Tibial artery (tissue), 4 donors: Measurements from ENCODE around the gene OPRL1.

Experiments used
- DNase-seq, 2 donors: peaks; one replicate each; pipeline ENCODE4 v3.0.0-alpha.2; 2019
- H3K27ac ChIP-seq, 2 donors: fragments of 200-600 bp; sonication (generic) in 1 of 2; 1 replicate in 1 of 2; 2 replicates in 1 of 2; pipeline ENCODE4 v1.5.1; 2018 to 2019; ENCODE audit warnings: mild to moderate bottlenecking in 1 of 2
- H3K27me3 ChIP-seq, 2 donors: fragments of 200-600 bp; sonication (generic) in 1 of 2; one replicate each; pipeline versions ENCODE4 v1.5.1 to v1.6.0; 2016 to 2019
- H3K36me3 ChIP-seq, 3 donors: fragments of 200-600 bp; sonication (generic) in 2 of 3; one replicate each; pipeline ENCODE4 v1.5.1; 2016 to 2019; ENCODE audit warnings: mild to moderate bottlenecking in 2 of 3
- H3K4me1 ChIP-seq, 4 donors: fragments of 200-600 bp; sonication (generic) in 2 of 4; 1 replicate in 3 of 4; 2 replicates in 1 of 4; pipeline ENCODE4 v1.5.1; 2016 to 2019
- H3K4me3 ChIP-seq, 2 donors: fragments of 200-600 bp; sonication (generic) in 1 of 2; 1 replicate in 1 of 2; 2 replicates in 1 of 2; pipeline ENCODE4 v1.5.1; 2018 to 2019; ENCODE audit warnings: mild to moderate bottlenecking in 2 of 2
- H3K9me3 ChIP-seq, 3 donors: fragments of 200-600 bp; sonication (generic) in 1 of 3; one replicate each; pipeline ENCODE4 v1.5.1; 2016 to 2019
- CTCF ChIP-seq, 2 experiments: fragments of 200-600 bp in 1 of 2; fragments of 450-650 bp in 1 of 2; IDR thresholded peaks; one replicate each; pipeline ENCODE4 v1.5.1; 2017 to 2019; ENCODE audit warnings: antibody characterized with exemption in 2 of 2, mild to moderate bottlenecking in 1 of 2, moderate library complexity in 1 of 2
- intact Hi-C: fragments of 100-400 bp; cut with DNase I; formaldehyde crosslinking; loops from one replicate; pipeline ENCODE4 v1.15.0; 2023; ENCODE audit warnings: low total_unique reads

Gene OPRL1

DNA sequence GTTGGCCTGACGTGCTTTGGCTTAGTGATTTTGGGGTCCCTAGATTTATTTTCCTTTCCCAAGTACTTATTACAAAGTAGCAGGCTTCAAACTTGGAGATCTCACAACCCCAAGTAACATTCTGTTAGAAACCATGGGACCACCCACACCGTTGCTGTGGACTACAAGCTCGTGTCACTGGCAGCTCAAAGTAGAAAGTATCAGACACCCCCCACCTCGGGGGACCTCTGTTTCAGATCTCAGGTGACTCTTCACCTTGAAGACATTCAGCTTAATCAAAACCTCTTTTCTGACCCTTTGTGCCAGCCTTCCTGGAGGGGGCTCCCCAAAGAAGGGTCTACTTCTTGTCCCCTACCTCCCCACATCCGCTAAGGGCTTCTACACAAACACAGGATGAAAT lies 68.7 kb downstream of the OPRL1 start:
- H3K4me1 ChIP-seq: no peaks in the 10 kb centered on the region
- no peaks in the 10 kb centered on the region for H3K36me3 ChIP-seq
- no peak overlapping the region for H3K27ac ChIP-seq
- DNase-seq: no peak
- intact Hi-C loops: no loop called here
- H3K27me3 ChIP-seq: peaks cover 0 to 47% of the 10 kb centered on the region in 2 donors
- peaks cover 0 to 8% (median 8%) of the 10 kb centered on the region in 3 donors for H3K9me3 ChIP-seq
- no peak for TF ChIP-seq CTCF (IDR thresholded peaks at IDR 0.05)
- H3K4me3 ChIP-seq: no peak overlapping the region

DNA sequence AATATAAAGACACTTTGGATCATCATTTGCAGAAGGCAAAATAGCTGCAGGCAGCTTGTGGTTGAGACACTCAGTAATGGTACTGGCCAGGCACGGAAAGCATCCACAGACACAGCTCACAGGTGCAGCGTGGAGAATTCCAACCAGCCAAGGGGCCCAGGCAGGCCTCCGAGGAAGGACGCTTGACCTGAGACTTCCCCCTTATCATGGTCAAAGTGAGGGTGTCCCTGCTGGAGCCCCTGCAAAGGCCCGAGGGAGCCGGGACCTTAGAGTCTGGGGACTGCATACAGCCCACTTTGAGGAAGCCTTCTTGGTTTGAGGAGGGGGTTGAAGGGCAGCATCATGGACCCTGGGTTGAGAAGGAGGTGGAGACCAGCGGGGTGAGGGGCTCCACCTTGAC lies 69.3 kb downstream of the OPRL1 start:
- H3K27ac ChIP-seq: no peak overlapping the region
- H3K4me1 ChIP-seq: no peaks in the 10 kb centered on the region
- no peak overlapping the region for H3K4me3 ChIP-seq
- no peaks in the 10 kb centered on the region for H3K36me3 ChIP-seq
- H3K9me3 ChIP-seq: peaks cover 0 to 8% (median 8%) of the 10 kb centered on the region in 3 donors
- no peak for TF ChIP-seq CTCF (IDR thresholded peaks at IDR 0.05)
- DNase-seq: no peak
- intact Hi-C loops: no loop called here
- H3K27me3 ChIP-seq: peaks cover 0 to 53% of the 10 kb centered on the region in 2 donors

DNA sequence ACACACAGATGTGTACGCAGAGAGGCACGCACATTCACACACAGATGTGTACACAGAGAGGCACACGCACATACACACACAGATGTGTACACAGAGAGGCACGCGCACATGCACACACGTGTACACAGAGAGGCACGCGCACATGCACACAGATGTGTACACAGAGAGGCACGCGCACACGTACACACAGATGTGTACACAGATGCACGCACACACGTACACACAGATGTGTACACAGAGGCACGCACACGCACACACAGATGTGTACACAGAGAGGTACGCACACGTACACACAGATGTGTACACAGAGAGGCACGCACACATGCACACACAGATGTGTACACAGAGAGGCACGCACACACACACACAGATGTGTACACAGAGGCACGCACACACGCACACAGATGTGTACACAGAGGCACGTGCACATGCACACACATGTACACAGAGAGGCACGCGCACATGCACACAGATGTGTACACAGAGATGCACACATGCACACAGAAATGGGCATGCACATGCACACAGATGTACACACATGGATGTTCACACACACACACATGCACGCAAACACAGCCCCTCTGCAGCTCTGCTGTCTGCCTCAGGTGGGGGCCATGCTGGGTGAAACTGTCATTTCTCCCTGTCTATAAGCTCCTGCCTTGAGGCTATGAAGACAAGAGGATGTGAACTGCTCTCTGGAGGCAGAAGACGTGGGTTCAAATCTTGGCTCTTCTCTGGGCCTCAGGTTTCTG lies 70.1 kb downstream of the OPRL1 start:
- peaks cover 0 to 8% (median 8%) of the 10 kb centered on the region in 3 donors for H3K9me3 ChIP-seq
- H3K4me1 ChIP-seq: no peaks in the 10 kb centered on the region
- no peak overlapping the region for H3K27ac ChIP-seq
- H3K36me3 ChIP-seq: no peaks in the 10 kb centered on the region
- TF ChIP-seq CTCF (IDR thresholded peaks at IDR 0.05): no peak
- DNase-seq: no peak
- H3K4me3 ChIP-seq: no peak overlapping the region
- H3K27me3 ChIP-seq: peaks cover 0 to 61% of the 10 kb centered on the region in 2 donors
- intact Hi-C loops: no loop called here
